Activated CD8-positive, alpha-beta T cell treated with anti-CD3 and anti-CD28 coated beads for 36 hours (primary cell): ENCODE data around the gene DLG2. TPM values are rescaled to one million over a fixed set of nuclear protein-coding genes. Genes with fewer than 3 reads are reported as not detected.

Experiments used
- ATAC-seq: fragments of 200-7000 bp; cut with Tn5 transposase; one replicate; pipeline ENCODE4 v1.10.0; 2021; ENCODE audit warnings: mild to moderate bottlenecking, moderate library complexity
- CTCF ChIA-PET: fragments of 350-600 bp; sonication (Branson Sonifier 250); formaldehyde crosslinking; loops from one replicate; lab custom pipeline; 2021; ENCODE audit warnings: antibody characterized with exemption; lab: Charles Lee
- POLR2A ChIA-PET: fragments of 350-600 bp; sonication (Branson Sonifier 250); formaldehyde crosslinking; loops from one replicate; lab custom pipeline; 2021; ENCODE audit warnings: antibody characterized with exemption; lab: Charles Lee
- DNase-seq: peaks from one replicate; pipeline ENCODE4 v3.0.0-alpha.2; 2020
- H3K27ac Mint-ChIP-seq: one replicate; pipeline ENCODE4 v1.8.0; 2021; ENCODE audit warnings: mild to moderate bottlenecking, mixed read lengths
- H3K27me3 Mint-ChIP-seq: one replicate; pipeline ENCODE4 v1.8.0; 2021; ENCODE audit warnings: mixed read lengths
- H3K36me3 Mint-ChIP-seq: one replicate; pipeline ENCODE4 v1.8.0; 2021; ENCODE audit warnings: low read depth, mixed read lengths
- H3K4me1 Mint-ChIP-seq: one replicate; pipeline ENCODE4 v1.8.0; 2021; ENCODE audit warnings: low read depth, mixed read lengths
- H3K4me3 Mint-ChIP-seq: one replicate; pipeline ENCODE4 v1.8.0; 2021; ENCODE audit warnings: mild to moderate bottlenecking, moderate library complexity, mixed read lengths
- H3K9me3 Mint-ChIP-seq: one replicate; pipeline ENCODE4 v1.8.0; 2021; ENCODE audit warnings: mixed read lengths
- CTCF ChIP-seq: fragments of 200-600 bp; IDR thresholded peaks from one replicate; pipeline ENCODE4 v1.8.0; 2022; ENCODE audit warnings: antibody characterized with exemption, mild to moderate bottlenecking
- intact Hi-C: fragments of 100-400 bp; cut with micrococcal nuclease; formaldehyde crosslinking; loops from one replicate; pipeline ENCODE4 v1.10.0; 2022
- total RNA-seq, 2 experiments: library from RNA; stranded (reverse); gene quantifications; one replicate each; pipeline ENCODE4 v1.2.3, GENCODE V29; 2021

The DLG2 gene
- total RNA-seq, 2 experiments from 2014 or later, result 2.2 to 2.6 TPM

- H3K4me3 Mint-ChIP-seq, result no peak overlapping the region
- H3K4me1 Mint-ChIP-seq, result no peaks in the 10 kb centered on the region
- ATAC-seq, result no peak
- H3K27me3 Mint-ChIP-seq, result no peaks in the 10 kb centered on the region
- intact Hi-C loops, result no loop called here
- ChIA-PET CTCF (interaction anchor here (0.7 kb wide), 1 partner anchor 1356 kb away, joined by 3 read pairs; no protein-coding TSS in a partner anchor), POLR2A (no interaction called here)
- no peak for DNase-seq
- no peaks in the 10 kb centered on the region for H3K36me3 Mint-ChIP-seq
- peaks cover 1% of the 10 kb centered on the region for H3K9me3 Mint-ChIP-seq
- no peak for TF ChIP-seq CTCF
- H3K27ac Mint-ChIP-seq, result no peak overlapping the region
These were observed 182.7 kb downstream of the DLG2 start for GRCh38 chr11:85444479-85444878.

- H3K36me3 Mint-ChIP-seq, result no peaks in the 10 kb centered on the region
- H3K27ac Mint-ChIP-seq, result no peak overlapping the region
- POLR2A ChIA-PET, result no interaction called here
- peaks cover 21% of the 10 kb centered on the region for H3K9me3 Mint-ChIP-seq
- TF ChIP-seq CTCF, result no peak
- H3K4me1 Mint-ChIP-seq, result no peaks in the 10 kb centered on the region
- CTCF ChIA-PET, result no interaction called here
- H3K27me3 Mint-ChIP-seq, result no peaks in the 10 kb centered on the region
- intact Hi-C loops, result no loop called here
- no peak overlapping the region for H3K4me3 Mint-ChIP-seq
- ATAC-seq, result no peak
- DNase-seq, result no peak
These were observed 186.9 kb downstream of the DLG2 start for GRCh38 chr11:85440273-85440672.

GRCh38 chr11:85438328-85438727 is 188.8 kb downstream of the DLG2 start:
- ATAC-seq, result no peak
- intact Hi-C loops, result no loop called here
- Mint-ChIP-seq H3K4me3 (no peak overlapping the region), H3K27ac (no peak overlapping the region), H3K36me3 (no peaks in the 10 kb centered on the region), H3K9me3 (peaks cover 36% of the 10 kb centered on the region), H3K27me3 (no peaks in the 10 kb centered on the region), H3K4me1 (no peaks in the 10 kb centered on the region)
- no peak for TF ChIP-seq CTCF
- no peak for DNase-seq
- ChIA-PET POLR2A (no interaction called here), CTCF (no interaction called here)

GRCh38 chr11:85431319-85431718 is 195.8 kb downstream of the DLG2 start:
- CTCF ChIA-PET, result interaction anchor here (1.2 kb wide), 1 partner anchor 10 kb away, joined by 3 read pairs; no protein-coding TSS in a partner anchor
- TF ChIP-seq CTCF, result no peak
- H3K4me1 Mint-ChIP-seq, result no peaks in the 10 kb centered on the region
- POLR2A ChIA-PET, result no interaction called here
- no peaks in the 10 kb centered on the region for H3K27me3 Mint-ChIP-seq
- no peak overlapping the region for H3K4me3 Mint-ChIP-seq
- H3K36me3 Mint-ChIP-seq, result peaks cover 5% of the 10 kb centered on the region
- H3K9me3 Mint-ChIP-seq, result peaks cover 45% of the 10 kb centered on the region
- DNase-seq (no peak), ATAC-seq (no peak)
- H3K27ac Mint-ChIP-seq, result no peak overlapping the region
- intact Hi-C loops, result no loop called here

GRCh38 chr11:85423794-85424193 is 203.3 kb downstream of the DLG2 start:
- Mint-ChIP-seq H3K4me1 (no peaks in the 10 kb centered on the region), H3K9me3 (peaks cover 45% of the 10 kb centered on the region), H3K27me3 (no peaks in the 10 kb centered on the region), H3K36me3 (peaks cover 5% of the 10 kb centered on the region), H3K4me3 (no peak overlapping the region), H3K27ac (no peak overlapping the region)
- no peak for ATAC-seq
- intact Hi-C loops, result no loop called here
- DNase-seq, result no peak
- no peak for TF ChIP-seq CTCF
- ChIA-PET POLR2A (no interaction called here), CTCF (no interaction called here)
